Stimulated activated CD8-positive, alpha-beta memory T cell treated with anti-CD3 and anti-CD28 coated beads, Interleukin-4, amount 100 ng/mL, for 24 hours (primary cell): ENCODE data around the gene GLP2R.

ENCODE experiments used
- DNase-seq: peaks from one replicate; pipeline ENCODE4 v3.0.0-alpha.2; 2020; ENCODE audit warnings: low read depth

The GLP2R gene

DNA sequence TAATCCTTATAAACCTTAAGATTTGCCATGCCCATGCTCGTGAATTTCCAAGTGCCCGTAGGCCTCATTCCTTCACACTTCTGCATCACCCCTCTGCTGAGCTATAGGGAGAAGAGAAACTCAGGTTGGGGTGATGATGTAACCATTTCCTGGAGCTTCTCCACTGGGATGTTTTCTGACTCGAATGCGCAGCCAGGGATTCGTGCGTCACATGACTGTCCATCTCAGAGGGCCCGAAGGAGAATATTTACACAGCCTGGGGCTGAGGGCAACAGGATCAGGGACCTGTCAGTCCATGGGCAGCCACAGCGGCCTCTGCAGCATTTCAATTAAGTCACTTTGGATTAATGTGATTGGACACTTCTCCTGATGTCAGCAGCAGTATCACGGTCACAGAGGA lies 12.6 kb upstream of the GLP2R start:
- no peak for DNase-seq

GRCh38 chr17:9814337-9814945 lies 11.3 kb upstream of the GLP2R start:
- DNase-seq = no peak

- no peak for DNase-seq
Observed at GRCh38 chr17:9816472-9816871, 9.3 kb upstream of the GLP2R start.

- DNase-seq = no peak
Observed at GRCh38 chr17:9817086-9817485, 8.6 kb upstream of the GLP2R start.

- no peak for DNase-seq
Observed at GRCh38 chr17:9818760-9819159, 7.0 kb upstream of the GLP2R start.

GRCh38 chr17:9820448-9820847 lies 5.3 kb upstream of the GLP2R start:
- no peak for DNase-seq

DNA sequence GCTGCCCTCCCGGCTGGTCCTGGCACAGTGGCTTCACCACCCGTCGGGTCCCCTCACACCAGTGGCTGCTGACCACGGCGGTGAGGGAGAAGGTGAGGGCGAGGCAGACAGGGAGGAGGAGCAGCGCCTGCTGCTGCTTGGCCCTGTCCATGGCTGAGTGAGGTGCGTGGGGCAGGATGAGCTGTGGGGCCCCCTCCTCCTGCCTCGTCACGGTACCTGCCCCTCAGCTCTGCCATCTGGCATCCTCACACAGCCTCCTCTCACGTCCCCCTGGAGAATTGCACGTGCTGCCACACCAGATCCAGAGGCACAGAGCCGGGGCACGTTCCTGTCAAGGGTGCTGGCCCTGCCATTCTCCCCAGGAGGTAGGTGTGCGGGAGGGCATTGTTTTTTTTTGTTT lies 3.8 kb upstream of the GLP2R start, which contains the start of gene GSG1L2:
TSS of gene GSG1L2 (minus strand) at position 159 of the 400 bp plus-strand sequence. CDS start at position 151, 8 bp downstream.
- DNase-seq = no peak

GRCh38 chr17:9824094-9824493 lies 1.6 kb upstream of the GLP2R start:
- no peak for DNase-seq

GRCh38 chr17:9824797-9825338 lies 856 bp upstream of the GLP2R start:
- DNase-seq = no peak

GRCh38 chr17:9828296-9829295 lies 2.9 kb downstream of the GLP2R start:
- no peak for DNase-seq

- DNase-seq = no peak
Observed at GRCh38 chr17:9829343-9829742, 3.6 kb downstream of the GLP2R start.

GRCh38 chr17:9830711-9831110 lies 5.0 kb downstream of the GLP2R start:
- DNase-seq = no peak

- DNase-seq = no peak
Observed at GRCh38 chr17:9833922-9834321, 8.2 kb downstream of the GLP2R start.

GRCh38 chr17:9837551-9838471 lies 12.1 kb downstream of the GLP2R start:
- DNase-seq = no peak

DNA sequence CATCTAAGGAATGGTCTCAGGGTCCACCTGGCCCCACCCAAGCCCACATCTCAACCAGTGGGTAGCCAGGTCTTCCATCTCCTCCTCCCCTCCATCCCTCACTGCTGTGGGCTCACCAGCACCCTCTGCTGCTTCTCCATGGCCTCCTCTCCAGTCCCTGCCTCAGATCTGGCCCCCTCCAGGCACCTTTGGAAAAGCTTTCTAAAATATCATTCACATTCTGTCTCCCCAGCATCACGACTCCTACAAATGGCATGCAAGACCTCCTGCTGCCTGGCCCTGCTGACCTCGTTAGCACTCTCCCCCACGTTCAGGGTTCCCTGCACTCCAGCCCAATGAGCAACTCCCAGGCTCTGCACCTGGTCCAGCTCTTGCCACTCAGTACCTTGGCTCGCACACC lies 13.7 kb downstream of the GLP2R start:
- DNase-seq = no peak

GRCh38 chr17:9842057-9842758 lies 16.5 kb downstream of the GLP2R start:
- no peak for DNase-seq

DNA sequence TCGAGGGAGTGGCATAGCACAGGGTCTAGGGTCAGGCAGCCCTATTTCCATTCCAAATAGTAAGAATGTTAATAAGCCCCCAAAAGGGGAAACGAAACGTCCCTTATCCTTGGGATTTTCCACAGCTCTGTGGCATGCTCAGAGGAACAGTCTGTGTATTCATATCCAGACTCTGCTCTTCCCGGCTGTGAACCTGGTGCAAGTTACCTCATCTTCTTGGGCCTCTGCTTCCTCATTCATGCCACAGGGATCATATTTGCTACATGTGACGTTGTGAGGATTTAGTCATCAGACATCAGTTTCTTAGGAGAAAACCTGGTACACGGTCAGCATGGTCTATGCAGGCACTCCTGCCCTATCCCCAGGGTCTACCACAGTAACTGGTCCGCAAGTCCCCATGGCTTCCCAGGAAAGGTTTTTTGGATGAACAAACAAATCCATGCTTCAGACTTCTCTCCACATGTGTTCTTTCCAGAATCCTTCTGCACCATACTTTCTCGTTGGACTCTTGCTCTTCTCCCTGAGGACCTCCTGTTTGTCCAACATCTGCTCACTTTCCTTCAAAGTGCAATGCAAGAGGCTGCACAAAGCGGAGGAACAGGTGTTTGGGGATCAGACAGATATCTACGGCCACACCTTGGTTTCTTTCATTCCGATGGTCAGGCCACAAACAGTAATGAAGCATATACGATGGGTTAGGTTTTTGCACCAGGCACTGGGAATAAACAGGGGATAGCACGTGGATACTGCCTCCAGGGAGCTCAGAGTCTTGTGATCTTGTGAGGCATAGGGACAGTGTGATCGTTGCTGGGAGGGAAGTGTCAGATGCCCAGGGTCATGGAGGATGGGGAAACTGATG lies 17.7 kb downstream of the GLP2R start:
- no peak for DNase-seq

- DNase-seq = no peak
Observed at GRCh38 chr17:9844153-9844552, 18.4 kb downstream of the GLP2R start.

GRCh38 chr17:9845306-9845705 lies 19.6 kb downstream of the GLP2R start:
- DNase-seq = no peak

DNA sequence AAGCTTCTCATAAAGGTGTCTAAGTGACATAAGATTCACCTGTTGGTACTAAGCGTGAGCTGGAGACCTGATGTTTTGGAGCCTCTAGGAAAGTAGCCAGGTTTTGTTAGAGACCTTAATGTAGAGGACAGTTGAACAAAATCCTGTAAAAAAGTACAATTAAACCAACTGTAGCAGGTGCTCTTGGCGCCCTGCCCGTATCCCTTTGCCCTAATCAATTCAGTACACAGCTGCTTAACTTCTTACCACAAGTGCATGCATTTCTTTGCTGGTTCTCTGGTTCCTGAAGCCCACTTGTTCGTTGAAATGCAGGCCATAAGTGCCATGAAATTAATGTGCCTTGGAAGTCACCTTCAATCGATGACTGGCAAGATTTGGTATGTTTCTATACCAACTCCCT lies 24.4 kb downstream of the GLP2R start:
- no peak for DNase-seq
